HPDE6-E6E7 (cell line): ENCODE measurements around the gene CATSPERD.
A peak's percentile ranks its signal among the peaks of the same experiment; 100 is the strongest.
"Not testable (repeated sequence)": the region's sequence is repeated elsewhere in the genome, so short reads cannot be mapped to it uniquely, and the experiment has no call there.

Experiments used
- DNase-seq: peaks from one replicate; pipeline ENCODE4 v3.0.0; 2011; ENCODE audit warnings: missing footprints; ENCODE audit errors: extremely low spot score

The CATSPERD gene

DNA sequence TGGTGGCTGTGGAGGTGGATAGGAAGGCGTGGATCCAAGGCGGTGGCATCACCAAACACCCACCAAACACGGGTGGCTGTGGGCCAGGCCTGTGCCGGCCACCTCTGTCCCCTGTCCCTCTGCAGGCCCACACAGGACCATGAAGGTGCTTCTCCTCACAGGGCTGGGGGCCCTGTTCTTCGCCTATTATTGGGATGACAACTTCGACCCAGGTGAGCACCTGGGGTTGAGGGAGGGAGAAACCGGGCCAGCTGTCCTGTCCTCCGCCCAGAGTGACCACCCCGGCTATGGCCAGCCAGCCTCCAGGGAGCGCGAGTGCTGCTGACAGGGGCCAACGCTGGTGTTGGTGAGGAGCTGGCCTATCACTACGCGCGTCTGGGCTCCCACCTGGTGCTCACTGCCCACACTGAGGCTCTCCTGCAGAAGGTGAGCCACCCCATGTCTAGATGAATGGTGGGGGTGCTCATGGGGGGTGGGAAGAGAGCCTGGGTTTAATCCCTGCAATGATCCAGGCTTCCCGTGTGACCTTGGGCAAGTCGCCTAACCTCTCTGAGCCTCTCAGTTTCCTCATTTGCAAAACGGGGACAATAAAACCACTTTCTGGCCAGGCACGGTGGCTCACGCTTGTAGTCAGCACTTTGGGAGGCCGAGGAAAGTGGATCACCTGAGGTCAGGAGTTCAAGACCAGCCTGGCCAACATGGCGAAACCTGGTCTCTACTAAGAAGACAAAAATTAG, 35.6 kb upstream of the CATSPERD start:
- no peak for DNase-seq

DNA sequence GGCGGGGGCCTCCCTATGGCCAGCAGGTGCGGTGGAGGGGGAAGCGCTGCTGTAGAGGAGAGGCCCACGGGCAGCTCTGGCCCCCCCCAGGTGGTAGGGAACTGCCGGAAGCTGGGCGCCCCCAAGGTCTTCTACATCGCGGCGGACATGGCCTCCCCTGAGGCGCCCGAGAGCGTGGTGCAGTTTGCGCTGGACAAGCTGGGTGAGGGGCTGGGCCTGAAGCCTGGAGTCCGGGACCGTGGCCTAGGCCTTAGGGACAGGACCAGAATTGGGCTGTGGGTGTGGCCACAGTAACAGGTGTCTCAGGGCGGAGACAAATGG, 34.2 kb upstream of the CATSPERD start:
- no peak for DNase-seq

DNA sequence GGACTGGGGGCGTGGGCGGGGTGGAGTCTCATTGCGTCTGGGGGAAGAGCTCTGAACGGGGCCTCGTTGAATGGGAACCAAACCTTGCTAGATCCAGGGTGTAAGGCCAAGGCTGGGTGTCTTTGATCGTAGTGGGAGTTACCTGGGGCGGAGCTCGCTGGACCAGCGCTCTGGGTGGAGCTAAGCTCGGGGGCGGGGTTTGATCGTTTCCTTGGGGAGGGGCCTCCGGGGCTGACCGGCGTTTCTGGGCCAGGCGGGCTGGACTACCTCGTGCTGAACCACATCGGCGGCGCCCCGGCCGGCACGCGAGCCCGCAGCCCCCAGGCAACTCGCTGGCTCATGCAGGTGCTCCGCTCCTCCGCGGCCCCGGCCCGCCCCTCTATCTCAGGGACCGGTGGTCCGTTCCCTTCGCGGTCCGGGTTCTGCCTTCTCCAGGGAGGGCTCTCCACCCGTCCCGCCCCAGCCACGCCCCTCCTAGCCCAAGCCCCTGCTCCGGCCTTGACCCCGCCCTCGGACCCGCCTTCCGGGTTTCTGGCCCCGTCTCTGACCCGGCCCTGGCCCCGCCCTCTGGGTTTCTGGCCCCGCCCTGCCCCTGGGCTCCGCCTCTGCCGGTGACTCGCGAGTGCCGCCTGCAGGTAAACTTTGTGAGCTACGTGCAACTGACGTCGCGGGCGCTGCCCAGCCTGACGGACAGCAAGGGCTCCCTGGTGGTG, 33.6 kb upstream of the CATSPERD start:
- peak; percentile 79 for DNase-seq

GRCh38 chr19:5687360-5688198, 32.9 kb upstream of the CATSPERD start:
- DNase-seq = no peak

- DNase-seq = not testable (repeated sequence)
Measured at GRCh38 chr19:5688262-5688881, 32.1 kb upstream of the CATSPERD start.

DNA sequence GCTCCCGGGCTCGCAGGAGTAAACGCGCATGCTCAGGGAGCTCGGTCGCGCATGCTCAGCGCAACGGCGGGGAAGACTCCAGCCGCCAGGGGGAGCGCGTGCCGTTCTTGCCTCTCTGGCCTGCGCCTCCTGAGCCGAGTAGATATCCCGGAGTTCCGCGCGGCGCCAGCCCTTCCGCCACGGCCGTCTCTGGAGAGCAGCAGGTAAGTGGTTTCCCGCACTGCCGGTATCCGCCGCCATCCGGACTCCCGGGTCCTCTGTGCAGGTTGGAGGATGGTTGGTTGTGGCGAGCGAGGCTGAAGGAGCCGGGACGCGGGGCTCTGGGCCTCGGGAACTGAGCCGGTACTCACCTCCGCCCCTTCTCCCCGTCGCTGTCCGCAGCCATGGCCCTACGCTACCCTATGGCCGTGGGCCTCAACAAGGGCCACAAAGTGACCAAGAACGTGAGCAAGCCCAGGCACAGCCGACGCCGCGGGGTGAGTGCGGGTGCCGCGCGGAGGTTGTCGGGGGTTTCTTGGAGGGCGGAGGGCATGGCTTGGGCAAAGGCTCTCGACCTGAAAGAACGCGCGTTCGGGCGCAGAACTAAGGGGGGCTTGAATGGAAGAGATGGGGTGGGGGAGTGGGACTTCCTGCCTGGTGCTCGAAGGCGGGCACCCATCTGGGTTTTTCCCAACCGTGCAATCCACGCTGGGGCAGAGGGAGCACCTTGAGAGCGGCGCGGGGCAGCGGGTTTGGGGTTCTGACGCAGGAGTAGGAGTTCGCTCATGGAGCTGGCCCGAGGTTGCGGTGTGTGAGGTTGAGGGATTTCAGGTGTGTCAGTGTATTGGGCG, 30.1 kb upstream of the CATSPERD start, which contains the start of gene RPL36:
Gene RPL36 (plus strand): TSS at position 171 of the 830 bp plus-strand sequence. CDS start 213 bp downstream, at position 384.
- peak; percentile 91 for DNase-seq

DNA sequence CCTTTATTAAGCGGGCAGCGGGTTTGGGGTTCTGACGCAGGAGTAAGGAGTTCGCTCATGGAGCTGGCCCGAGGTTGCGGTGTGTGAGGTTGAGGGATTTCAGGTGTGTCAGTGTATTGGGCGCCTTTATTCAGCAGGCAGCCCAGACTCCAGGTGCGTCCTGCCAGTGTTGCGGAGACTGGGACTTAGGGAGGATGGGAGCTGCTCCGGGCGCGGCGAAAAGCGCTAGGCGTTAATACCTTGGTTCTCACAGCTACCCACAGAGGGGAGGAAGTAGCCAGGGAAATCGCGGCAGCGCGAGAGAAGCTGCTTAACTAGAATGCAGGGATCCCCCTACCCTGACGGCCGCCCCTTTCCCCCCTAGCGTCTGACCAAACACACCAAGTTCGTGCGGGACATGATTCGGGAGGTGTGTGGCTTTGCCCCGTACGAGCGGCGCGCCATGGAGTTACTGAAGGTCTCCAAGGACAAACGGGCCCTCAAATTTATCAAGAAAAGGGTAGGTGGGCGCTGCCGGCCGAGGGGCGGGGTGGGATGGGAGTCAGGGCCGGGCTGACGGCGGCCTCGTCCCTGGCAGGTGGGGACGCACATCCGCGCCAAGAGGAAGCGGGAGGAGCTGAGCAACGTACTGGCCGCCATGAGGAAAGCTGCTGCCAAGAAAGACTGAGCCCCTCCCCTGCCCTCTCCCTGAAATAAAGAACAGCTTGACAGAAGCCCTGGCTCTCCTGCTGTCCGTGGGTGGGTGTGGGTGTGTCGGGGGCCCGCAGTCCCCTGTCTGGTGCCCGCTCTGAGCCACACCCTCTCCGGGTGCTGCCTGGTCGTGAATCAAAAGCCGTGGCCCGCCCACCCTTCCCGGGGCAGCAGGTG, 29.2 kb upstream of the CATSPERD start:
- no peak for DNase-seq

GRCh38 chr19:5691822-5692722, 28.4 kb upstream of the CATSPERD start:
- no peak for DNase-seq

- no peak for DNase-seq
Measured at GRCh38 chr19:5692723-5693194, 27.7 kb upstream of the CATSPERD start.

DNA sequence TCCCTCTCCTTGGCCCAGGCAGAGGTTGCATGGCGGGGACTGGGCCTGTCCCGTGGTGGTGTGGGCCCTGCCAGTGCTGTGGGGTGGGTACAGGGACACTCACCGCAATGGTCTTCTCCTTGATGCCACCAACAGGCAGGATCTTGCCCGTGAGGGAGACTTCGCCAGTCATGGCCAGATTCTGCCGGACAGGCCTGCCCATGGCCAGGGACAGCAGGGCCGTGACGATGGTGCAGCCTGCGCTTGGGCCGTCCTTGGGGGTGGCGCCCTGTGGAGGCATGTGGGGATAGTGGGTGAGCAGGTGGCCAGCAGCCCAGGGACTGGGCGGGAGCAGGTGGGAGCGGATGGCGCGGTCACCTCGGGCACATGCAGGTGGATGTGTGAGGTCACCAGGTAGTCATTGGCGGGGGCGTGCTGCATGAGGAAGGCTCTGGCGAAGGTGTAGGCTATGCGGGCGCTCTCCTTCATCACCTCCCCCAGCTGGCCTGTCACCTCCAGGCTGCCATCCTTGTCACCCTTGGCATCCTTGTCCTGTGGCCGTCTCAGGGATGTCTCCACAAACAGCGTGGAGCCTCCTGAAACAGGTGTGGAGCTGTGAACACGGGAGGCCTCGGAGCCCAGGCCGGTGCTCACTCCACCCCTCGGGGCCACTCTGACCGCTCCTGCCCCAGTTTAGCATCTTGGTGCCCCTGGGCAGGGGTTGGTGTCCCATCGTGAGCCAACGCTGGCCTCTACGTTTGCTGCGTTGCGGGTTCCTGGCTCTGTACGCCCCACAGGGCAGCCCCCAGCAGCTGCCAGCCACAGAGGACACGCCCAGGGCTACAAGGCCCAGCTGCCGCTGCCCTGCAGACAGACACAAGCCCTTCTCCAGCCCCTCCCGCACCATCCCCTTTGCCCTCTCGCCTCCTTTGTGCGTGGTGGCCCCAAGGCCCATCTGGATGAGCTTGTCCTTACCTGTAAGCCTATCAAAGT, 27.0 kb upstream of the CATSPERD start:
- DNase-seq = no peak

DNA sequence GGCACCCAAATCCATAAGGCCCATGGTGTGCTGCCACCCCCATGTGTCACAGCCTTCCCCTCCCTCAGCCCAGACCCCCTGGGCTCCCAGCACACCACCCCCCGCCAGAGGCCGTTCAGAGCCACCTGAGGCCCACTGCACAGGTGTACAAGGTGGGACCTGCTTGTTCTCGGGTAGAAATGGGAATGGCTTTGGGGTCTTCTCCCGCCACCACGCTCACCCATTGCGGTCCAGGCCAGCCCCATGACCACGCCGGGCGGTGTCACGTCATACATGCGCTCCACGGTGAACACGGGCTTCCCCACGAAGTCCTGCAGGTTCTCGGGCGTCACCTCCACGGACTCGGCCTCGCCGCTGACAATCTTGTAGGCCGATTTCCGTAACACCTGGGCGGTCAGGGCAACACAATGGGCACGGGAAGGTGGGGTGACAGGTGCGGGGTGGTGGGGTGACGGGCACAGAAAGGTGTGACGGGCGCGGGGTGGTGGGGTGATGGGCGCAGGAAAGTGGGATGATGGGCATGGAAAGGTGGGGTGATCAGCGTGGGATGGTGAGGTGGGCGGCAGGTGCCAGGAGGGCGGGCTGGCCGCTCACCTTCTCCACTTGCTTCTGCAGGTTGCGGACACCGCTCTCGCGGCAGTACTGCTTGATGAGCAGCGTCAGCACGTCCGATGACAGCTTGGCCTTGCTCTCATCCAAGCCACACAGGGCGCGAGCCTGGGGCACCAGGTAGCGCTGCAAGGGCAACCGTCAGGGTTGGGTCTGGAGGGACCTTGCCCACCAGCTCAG, 26.1 kb upstream of the CATSPERD start:
- DNase-seq = no peak

DNA sequence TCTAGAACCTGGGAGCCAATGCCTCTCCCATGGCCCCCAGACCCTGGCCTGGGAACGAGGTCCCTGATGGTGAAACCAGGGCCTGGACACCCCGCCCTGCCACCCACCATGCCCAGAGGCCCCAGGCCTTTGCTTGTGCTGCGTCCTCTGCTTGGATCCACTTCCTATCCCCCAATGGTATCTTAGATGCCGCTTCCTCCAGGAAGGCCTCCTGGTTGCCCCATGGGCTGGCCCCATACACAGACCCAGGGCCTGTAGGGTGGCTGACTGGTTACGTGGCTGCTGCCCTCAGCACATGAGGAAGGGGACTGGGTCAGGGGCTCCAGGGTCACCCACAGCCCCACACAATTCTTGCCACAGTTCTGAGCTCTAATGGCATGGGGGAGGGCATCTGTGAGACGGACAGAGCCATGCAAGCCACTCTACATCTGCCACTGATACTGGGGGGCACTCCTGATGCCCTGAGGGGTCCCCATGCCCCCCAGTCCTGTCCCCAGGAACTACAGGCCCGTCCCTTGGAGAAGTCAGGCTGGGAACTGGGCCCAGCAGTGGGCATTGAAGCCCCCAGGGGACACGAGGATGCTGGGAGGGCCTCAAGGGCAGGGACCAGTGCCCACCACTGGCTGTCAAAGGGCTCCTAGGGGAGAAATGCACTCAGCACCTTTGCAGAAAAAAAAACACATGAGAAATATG, 25.3 kb upstream of the CATSPERD start:
- DNase-seq = no peak

GRCh38 chr19:5695649-5696195, 24.7 kb upstream of the CATSPERD start:
- DNase-seq = no peak

- no peak for DNase-seq
Measured at GRCh38 chr19:5696196-5697021, 24.0 kb upstream of the CATSPERD start.
